WTC11 (cell line): Measurements from ENCODE around the gene PRR12. TPM values are rescaled to one million over a fixed set of nuclear protein-coding genes. Genes with fewer than 3 reads are reported as not detected.

Experiments
- ATAC-seq: fragments of 200-7000 bp; cut with Tn5 transposase; 2 replicates; pipeline ENCODE4 v1.10.0; 2021; ENCODE audit warnings: mild to moderate bottlenecking, moderate library complexity
- CTCF ChIA-PET: fragments of 300-600 bp; sonication (Branson Sonifier 250); formaldehyde crosslinking; loops from one replicate; lab custom pipeline; 2021; ENCODE audit warnings: antibody characterized with exemption; lab: Charles Lee
- POLR2A ChIA-PET: fragments of 350-600 bp; sonication (Branson Sonifier 250); formaldehyde crosslinking; loops from one replicate; lab custom pipeline; 2021; ENCODE audit warnings: antibody characterized with exemption; lab: Charles Lee
- DNase-seq: peaks from one replicate; pipeline ENCODE4 v3.0.0; 2021; ENCODE audit warnings: low spot score
- H3K27ac Mint-ChIP-seq: 2 replicates; pipeline ENCODE4 v1.8.0; 2021; ENCODE audit warnings: mixed read lengths
- H3K27me3 Mint-ChIP-seq: 2 replicates; pipeline ENCODE4 v1.8.0; 2021; ENCODE audit warnings: low read depth, mild to moderate bottlenecking, moderate library complexity, mixed read lengths
- H3K36me3 Mint-ChIP-seq: 2 replicates; pipeline ENCODE4 v1.8.0; 2021; ENCODE audit warnings: mixed read lengths
- H3K4me1 Mint-ChIP-seq: 2 replicates; pipeline ENCODE4 v1.8.0; 2022; ENCODE audit warnings: mixed read lengths
- H3K4me3 Mint-ChIP-seq: 2 replicates; pipeline ENCODE4 v1.8.0; 2021; ENCODE audit warnings: mild to moderate bottlenecking, moderate library complexity, mixed read lengths
- H3K9me3 Mint-ChIP-seq: 2 replicates; pipeline ENCODE4 v1.8.0; 2021; ENCODE audit warnings: mixed read lengths
- CBFB ChIP-seq: sonication (generic); formaldehyde crosslinking; IDR thresholded peaks from 2 replicates; pipeline ENCODE4 v1.8.1; 2022; ENCODE audit warnings: mild to moderate bottlenecking, low read depth, missing genetic modification reagents
- ETV6 ChIP-seq: sonication (generic); formaldehyde crosslinking; IDR thresholded peaks from 2 replicates; pipeline ENCODE4 v1.8.1; 2022; ENCODE audit warnings: mild to moderate bottlenecking, missing genetic modification reagents
- FOXJ3 ChIP-seq: sonication (generic); formaldehyde crosslinking; IDR thresholded peaks from 2 replicates; pipeline ENCODE4 v1.9.0; 2021; ENCODE audit warnings: missing genetic modification reagents, mild to moderate bottlenecking, borderline replicate concordance
- FOXK1 ChIP-seq: sonication (generic); formaldehyde crosslinking; IDR thresholded peaks from 2 replicates; pipeline ENCODE4 v1.8.0; 2022; ENCODE audit warnings: mild to moderate bottlenecking, moderate library complexity, missing genetic modification reagents
- JAZF1 ChIP-seq: fragments of 250-450 bp; sonication (Bioruptor Pico); IDR thresholded peaks from 2 replicates; pipeline ENCODE4 v1.9.0; 2021; ENCODE audit warnings: moderate library complexity, mild to moderate bottlenecking, inconsistent platforms
- JUN ChIP-seq: sonication (generic); formaldehyde crosslinking; IDR thresholded peaks from 2 replicates; pipeline ENCODE4 v1.8.0; 2023; ENCODE audit warnings: mild to moderate bottlenecking, missing genetic modification reagents
- NFATC4 ChIP-seq: fragments of 250-450 bp; sonication (Bioruptor Pico); IDR thresholded peaks from 2 replicates; pipeline ENCODE4 v1.9.0; 2021; ENCODE audit warnings: mild to moderate bottlenecking
- NR3C1 ChIP-seq: sonication (generic); formaldehyde crosslinking; conservative IDR thresholded peaks from 2 replicates; pipeline ENCODE4 v1.8.1; 2023; ENCODE audit warnings: low read depth, mild to moderate bottlenecking, missing genetic modification reagents
- SP1 ChIP-seq: sonication (generic); formaldehyde crosslinking; conservative IDR thresholded peaks from 2 replicates; pipeline ENCODE4 v1.8.1; 2022; ENCODE audit warnings: missing genetic modification reagents
- TCF7 ChIP-seq: sonication (generic); formaldehyde crosslinking; IDR thresholded peaks from 2 replicates; pipeline ENCODE4 v1.8.0; 2022; ENCODE audit warnings: mild to moderate bottlenecking, low read depth, missing genetic modification reagents, moderate library complexity
- ZNF219 ChIP-seq: sonication (generic); formaldehyde crosslinking; IDR thresholded peaks from 2 replicates; pipeline ENCODE4 v1.8.0; 2023; ENCODE audit warnings: missing genetic modification reagents, mild to moderate bottlenecking, borderline replicate concordance
- ZNF232 ChIP-seq: sonication (generic); formaldehyde crosslinking; IDR thresholded peaks from 2 replicates; pipeline ENCODE4 v1.8.0; 2022; ENCODE audit warnings: mild to moderate bottlenecking, missing genetic modification reagents
- ZNF263 ChIP-seq: sonication (generic); formaldehyde crosslinking; IDR thresholded peaks from 2 replicates; pipeline ENCODE4 v1.8.1; 2022; ENCODE audit warnings: low read depth, mild to moderate bottlenecking, moderate library complexity, missing genetic modification reagents
- ZNF416 ChIP-seq: fragments of 250-450 bp; sonication (Bioruptor Pico); IDR thresholded peaks from 2 replicates; pipeline ENCODE4 v1.9.0; 2021; ENCODE audit warnings: mild to moderate bottlenecking, inconsistent platforms
- ZNF671 ChIP-seq: fragments of 250-450 bp; sonication (Bioruptor Pico); IDR thresholded peaks from 2 replicates; pipeline ENCODE4 v1.8.0; 2021; ENCODE audit warnings: mild to moderate bottlenecking
- total RNA-seq: library from RNA; stranded (reverse); gene quantifications from 3 replicates; pipeline ENCODE4 v1.2.3, GENCODE V29; 2021
- TF ChIP-seq, protein P1 (sequence below): sonication (generic); formaldehyde crosslinking; IDR thresholded peaks from 2 replicates; pipeline ENCODE4 v1.8.1; 2023; ENCODE audit warnings: mild to moderate bottlenecking, missing genetic modification reagents, borderline replicate concordance
- TF ChIP-seq, protein P2 (sequence below): fragments of 250-450 bp; sonication (Bioruptor Pico); IDR thresholded peaks from 2 replicates; pipeline ENCODE4 v1.8.0; 2021; ENCODE audit warnings: mild to moderate bottlenecking
- TF ChIP-seq, protein P3 (sequence below): sonication (generic); formaldehyde crosslinking; IDR thresholded peaks from 2 replicates; pipeline ENCODE4 v1.8.1; 2023; ENCODE audit warnings: mild to moderate bottlenecking, missing genetic modification reagents
- TF ChIP-seq, protein P4 (sequence below): fragments of 250-450 bp; sonication (Bioruptor Pico); IDR thresholded peaks from 2 replicates; pipeline ENCODE4 v1.9.0; 2021; ENCODE audit warnings: mild to moderate bottlenecking
- TF ChIP-seq, protein P5 (sequence below): sonication (generic); formaldehyde crosslinking; IDR thresholded peaks from 2 replicates; pipeline ENCODE4 v1.8.1; 2022; ENCODE audit warnings: low read depth, mild to moderate bottlenecking, moderate library complexity, missing genetic modification reagents, borderline replicate concordance
- TF ChIP-seq, protein P6 (sequence below): fragments of 250-450 bp; sonication (Bioruptor Pico); conservative IDR thresholded peaks from 2 replicates; pipeline ENCODE4 v1.9.0; 2021; ENCODE audit warnings: mild to moderate bottlenecking
- TF ChIP-seq, protein P7 (sequence below): sonication (generic); formaldehyde crosslinking; IDR thresholded peaks from 2 replicates; pipeline ENCODE4 v1.8.1; 2023; ENCODE audit warnings: mild to moderate bottlenecking, missing genetic modification reagents, moderate library complexity

The PRR12 gene
- total RNA-seq, 1 experiment from 2014 or later = 86.1 TPM

DNA sequence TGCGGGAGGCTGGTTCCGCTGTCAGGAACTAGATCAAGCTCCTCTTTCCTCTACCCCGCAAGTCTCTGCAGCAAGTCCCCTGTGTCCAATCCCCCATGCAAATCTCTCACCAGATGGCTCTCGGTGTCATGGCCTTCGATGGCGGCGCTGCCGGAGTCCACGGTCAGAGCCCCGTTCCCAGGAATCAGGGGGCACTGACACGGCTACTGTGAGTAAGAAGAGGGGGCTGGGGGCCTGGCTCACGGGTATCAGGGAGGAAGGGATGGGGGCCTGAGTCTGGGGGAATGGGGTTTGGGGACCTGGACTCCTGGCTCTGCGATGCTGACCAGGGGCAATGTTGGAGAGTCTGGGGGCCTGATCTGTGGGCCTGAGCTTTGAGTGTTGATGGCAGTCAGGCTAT, 55.0 kb downstream of the PRR12 start:
- ATAC-seq (no peak), DNase-seq (no peak)
- TF ChIP-seq FOXK1 (CRISPR knock-in tag) = no peak
- no peak for TF ChIP-seq CBFB (CRISPR knock-in tag)
- TF ChIP-seq NFATC4 (CRISPR knock-in tag) = no peak
- no peak for TF ChIP-seq SP1 (CRISPR knock-in tag)
- no peak for TF ChIP-seq JUN (CRISPR knock-in tag)
- TF ChIP-seq FOXJ3 = no peak
- no peak for TF ChIP-seq ZNF232 (CRISPR knock-in tag)
- no peak for TF ChIP-seq ZNF416
- TF ChIP-seq, protein P1, sequence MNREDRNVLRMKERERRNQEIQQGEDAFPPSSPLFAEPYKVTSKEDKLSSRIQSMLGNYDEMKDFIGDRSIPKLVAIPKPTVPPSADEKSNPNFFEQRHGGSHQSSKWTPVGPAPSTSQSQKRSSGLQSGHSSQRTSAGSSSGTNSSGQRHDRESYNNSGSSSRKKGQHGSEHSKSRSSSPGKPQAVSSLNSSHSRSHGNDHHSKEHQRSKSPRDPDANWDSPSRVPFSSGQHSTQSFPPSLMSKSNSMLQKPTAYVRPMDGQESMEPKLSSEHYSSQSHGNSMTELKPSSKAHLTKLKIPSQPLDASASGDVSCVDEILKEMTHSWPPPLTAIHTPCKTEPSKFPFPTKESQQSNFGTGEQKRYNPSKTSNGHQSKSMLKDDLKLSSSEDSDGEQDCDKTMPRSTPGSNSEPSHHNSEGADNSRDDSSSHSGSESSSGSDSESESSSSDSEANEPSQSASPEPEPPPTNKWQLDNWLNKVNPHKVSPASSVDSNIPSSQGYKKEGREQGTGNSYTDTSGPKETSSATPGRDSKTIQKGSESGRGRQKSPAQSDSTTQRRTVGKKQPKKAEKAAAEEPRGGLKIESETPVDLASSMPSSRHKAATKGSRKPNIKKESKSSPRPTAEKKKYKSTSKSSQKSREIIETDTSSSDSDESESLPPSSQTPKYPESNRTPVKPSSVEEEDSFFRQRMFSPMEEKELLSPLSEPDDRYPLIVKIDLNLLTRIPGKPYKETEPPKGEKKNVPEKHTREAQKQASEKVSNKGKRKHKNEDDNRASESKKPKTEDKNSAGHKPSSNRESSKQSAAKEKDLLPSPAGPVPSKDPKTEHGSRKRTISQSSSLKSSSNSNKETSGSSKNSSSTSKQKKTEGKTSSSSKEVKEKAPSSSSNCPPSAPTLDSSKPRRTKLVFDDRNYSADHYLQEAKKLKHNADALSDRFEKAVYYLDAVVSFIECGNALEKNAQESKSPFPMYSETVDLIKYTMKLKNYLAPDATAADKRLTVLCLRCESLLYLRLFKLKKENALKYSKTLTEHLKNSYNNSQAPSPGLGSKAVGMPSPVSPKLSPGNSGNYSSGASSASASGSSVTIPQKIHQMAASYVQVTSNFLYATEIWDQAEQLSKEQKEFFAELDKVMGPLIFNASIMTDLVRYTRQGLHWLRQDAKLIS (CRISPR knock-in tag) = no peak
- no peak for TF ChIP-seq TCF7 (CRISPR knock-in tag)
- no peak for TF ChIP-seq NR3C1 (CRISPR knock-in tag)
- ChIA-PET CTCF (interaction anchor here (0.5 to 1.0 kb wide), 2 partner anchors 32 to 995 kb away, joined by 3 to 4 read pairs; no protein-coding TSS in a partner anchor), POLR2A (interaction anchor here (0.5 kb wide), 1 partner anchor 82 kb away, joined by 7 read pairs; no protein-coding TSS in a partner anchor)
- peaks cover 27% of the 10 kb centered on the region for H3K4me1 Mint-ChIP-seq
- no peaks in the 10 kb centered on the region for H3K27me3 Mint-ChIP-seq
- no peaks in the 10 kb centered on the region for H3K9me3 Mint-ChIP-seq
- H3K4me3 Mint-ChIP-seq = no peak overlapping the region
- peaks cover 28% of the 10 kb centered on the region for H3K36me3 Mint-ChIP-seq
- no peak overlapping the region for H3K27ac Mint-ChIP-seq

DNA sequence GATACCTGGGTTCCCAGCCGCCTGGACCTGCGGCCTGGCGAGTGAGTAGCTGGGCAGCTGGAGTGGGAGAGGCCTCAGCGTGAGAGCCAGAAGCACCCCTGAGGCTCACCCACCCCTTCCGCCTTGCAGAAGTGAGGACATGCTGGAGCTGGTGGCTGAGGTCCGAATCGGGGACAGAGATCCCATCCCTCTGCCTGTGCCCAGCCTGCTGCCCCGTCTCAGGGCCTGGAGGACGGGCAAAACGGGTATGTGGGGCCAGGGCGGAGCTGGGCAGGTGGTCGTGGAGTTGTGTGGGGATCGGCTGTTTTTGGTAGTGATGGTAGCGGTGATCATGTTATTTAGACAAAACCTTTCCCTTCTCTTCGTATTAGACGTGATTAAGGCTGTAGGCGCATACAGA, 55.6 kb downstream of the PRR12 start:
- ChIA-PET CTCF (interaction anchor here (0.5 kb wide), 1 partner anchor 995 kb away, joined by 3 read pairs; no protein-coding TSS in a partner anchor), POLR2A (interaction anchor here (0.5 kb wide), 1 partner anchor 83 kb away, joined by 7 read pairs; no protein-coding TSS in a partner anchor)
- TF ChIP-seq, protein P2, sequence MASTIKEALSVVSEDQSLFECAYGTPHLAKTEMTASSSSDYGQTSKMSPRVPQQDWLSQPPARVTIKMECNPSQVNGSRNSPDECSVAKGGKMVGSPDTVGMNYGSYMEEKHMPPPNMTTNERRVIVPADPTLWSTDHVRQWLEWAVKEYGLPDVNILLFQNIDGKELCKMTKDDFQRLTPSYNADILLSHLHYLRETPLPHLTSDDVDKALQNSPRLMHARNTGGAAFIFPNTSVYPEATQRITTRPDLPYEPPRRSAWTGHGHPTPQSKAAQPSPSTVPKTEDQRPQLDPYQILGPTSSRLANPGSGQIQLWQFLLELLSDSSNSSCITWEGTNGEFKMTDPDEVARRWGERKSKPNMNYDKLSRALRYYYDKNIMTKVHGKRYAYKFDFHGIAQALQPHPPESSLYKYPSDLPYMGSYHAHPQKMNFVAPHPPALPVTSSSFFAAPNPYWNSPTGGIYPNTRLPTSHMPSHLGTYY (CRISPR knock-in tag) = no peak
- TF ChIP-seq, protein P3, sequence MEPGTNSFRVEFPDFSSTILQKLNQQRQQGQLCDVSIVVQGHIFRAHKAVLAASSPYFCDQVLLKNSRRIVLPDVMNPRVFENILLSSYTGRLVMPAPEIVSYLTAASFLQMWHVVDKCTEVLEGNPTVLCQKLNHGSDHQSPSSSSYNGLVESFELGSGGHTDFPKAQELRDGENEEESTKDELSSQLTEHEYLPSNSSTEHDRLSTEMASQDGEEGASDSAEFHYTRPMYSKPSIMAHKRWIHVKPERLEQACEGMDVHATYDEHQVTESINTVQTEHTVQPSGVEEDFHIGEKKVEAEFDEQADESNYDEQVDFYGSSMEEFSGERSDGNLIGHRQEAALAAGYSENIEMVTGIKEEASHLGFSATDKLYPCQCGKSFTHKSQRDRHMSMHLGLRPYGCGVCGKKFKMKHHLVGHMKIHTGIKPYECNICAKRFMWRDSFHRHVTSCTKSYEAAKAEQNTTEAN (CRISPR knock-in tag) = no peak
- TF ChIP-seq NFATC4 (CRISPR knock-in tag) = no peak
- no peak for TF ChIP-seq JAZF1
- TF ChIP-seq, protein P4, sequence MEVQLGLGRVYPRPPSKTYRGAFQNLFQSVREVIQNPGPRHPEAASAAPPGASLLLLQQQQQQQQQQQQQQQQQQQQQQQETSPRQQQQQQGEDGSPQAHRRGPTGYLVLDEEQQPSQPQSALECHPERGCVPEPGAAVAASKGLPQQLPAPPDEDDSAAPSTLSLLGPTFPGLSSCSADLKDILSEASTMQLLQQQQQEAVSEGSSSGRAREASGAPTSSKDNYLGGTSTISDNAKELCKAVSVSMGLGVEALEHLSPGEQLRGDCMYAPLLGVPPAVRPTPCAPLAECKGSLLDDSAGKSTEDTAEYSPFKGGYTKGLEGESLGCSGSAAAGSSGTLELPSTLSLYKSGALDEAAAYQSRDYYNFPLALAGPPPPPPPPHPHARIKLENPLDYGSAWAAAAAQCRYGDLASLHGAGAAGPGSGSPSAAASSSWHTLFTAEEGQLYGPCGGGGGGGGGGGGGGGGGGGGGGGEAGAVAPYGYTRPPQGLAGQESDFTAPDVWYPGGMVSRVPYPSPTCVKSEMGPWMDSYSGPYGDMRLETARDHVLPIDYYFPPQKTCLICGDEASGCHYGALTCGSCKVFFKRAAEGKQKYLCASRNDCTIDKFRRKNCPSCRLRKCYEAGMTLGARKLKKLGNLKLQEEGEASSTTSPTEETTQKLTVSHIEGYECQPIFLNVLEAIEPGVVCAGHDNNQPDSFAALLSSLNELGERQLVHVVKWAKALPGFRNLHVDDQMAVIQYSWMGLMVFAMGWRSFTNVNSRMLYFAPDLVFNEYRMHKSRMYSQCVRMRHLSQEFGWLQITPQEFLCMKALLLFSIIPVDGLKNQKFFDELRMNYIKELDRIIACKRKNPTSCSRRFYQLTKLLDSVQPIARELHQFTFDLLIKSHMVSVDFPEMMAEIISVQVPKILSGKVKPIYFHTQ (CRISPR knock-in tag) = no peak
- no peak for TF ChIP-seq ETV6 (CRISPR knock-in tag)
- TF ChIP-seq, protein P5, sequence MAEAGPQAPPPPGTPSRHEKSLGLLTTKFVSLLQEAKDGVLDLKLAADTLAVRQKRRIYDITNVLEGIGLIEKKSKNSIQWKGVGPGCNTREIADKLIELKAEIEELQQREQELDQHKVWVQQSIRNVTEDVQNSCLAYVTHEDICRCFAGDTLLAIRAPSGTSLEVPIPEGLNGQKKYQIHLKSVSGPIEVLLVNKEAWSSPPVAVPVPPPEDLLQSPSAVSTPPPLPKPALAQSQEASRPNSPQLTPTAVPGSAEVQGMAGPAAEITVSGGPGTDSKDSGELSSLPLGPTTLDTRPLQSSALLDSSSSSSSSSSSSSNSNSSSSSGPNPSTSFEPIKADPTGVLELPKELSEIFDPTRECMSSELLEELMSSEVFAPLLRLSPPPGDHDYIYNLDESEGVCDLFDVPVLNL (CRISPR knock-in tag) = no peak
- TF ChIP-seq, protein P6, sequence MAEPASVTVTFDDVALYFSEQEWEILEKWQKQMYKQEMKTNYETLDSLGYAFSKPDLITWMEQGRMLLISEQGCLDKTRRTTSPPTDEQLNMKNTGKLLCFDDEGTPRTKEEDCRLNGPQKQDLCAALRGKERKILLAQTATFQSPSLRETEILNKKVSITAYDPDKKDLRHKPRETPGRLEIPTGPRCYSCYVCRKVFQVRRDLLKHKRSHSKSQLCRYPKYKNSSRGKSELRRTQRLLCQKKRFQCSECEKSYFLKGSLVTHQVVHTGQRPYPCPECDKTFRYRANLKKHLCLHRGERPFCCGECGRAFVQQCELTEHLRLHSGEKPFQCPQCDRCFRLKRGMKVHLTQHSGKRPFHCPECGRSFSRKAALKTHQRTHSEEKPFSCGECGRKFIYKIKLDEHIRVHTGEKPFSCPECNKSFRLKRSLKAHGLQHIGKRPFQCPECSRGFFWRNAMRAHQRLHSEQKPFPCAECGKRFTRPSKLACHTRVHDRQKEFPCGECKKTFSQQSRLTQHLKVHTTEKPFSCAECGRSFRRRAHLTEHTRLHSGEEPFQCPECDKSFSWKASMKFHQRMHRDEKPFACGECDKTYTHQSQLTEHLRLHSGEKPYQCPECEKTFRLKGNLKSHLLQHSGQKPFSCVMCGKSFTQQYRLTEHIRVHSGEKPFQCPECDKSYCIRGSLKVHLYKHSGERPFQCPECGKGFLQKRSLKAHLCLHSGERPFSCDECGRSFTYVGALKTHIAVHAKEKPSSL = no peak
- no peak for TF ChIP-seq ZNF263 (CRISPR knock-in tag)
- no peak for TF ChIP-seq NR3C1 (CRISPR knock-in tag)
- no peak for TF ChIP-seq ZNF671
- TF ChIP-seq, protein P7, sequence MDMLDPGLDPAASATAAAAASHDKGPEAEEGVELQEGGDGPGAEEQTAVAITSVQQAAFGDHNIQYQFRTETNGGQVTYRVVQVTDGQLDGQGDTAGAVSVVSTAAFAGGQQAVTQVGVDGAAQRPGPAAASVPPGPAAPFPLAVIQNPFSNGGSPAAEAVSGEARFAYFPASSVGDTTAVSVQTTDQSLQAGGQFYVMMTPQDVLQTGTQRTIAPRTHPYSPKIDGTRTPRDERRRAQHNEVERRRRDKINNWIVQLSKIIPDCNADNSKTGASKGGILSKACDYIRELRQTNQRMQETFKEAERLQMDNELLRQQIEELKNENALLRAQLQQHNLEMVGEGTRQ (CRISPR knock-in tag) = no peak
- TF ChIP-seq ZNF219 = no peak

More for the DNA sequence above, 55.6 kb downstream of the PRR12 start:
- no peaks in the 10 kb centered on the region for H3K9me3 Mint-ChIP-seq
- H3K36me3 Mint-ChIP-seq = peaks cover 28% of the 10 kb centered on the region
- H3K4me1 Mint-ChIP-seq = peaks cover 24% of the 10 kb centered on the region
- no peak overlapping the region; the same call in 1 of the 2 replicates for H3K27ac Mint-ChIP-seq
- no peak for DNase-seq
- no peaks in the 10 kb centered on the region for H3K27me3 Mint-ChIP-seq
- H3K4me3 Mint-ChIP-seq = no peak overlapping the region
- ATAC-seq = no peak
